Measurements from ENCODE around the gene CPVL.

The CPVL gene

DNA sequence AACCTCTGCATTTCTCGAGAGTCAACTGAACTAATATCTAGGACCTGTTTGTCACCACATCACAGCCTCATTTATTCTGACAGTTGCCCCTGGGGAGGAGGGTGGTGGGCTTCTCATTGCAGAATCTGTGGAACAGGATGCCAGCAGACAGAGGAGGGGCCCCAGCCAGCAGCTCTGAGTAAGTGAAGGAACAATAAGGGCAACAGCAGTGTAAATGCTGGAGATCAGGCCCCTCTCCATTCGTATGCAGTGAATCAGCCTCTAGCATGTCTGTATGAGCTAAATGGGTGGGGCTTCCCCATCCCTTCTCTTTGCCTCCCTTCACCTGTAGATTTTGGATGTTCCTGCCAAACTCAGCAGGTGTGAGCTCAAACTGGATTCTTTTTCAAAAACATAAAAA, 7.7 kb upstream of the CPVL start:
- DNase-seq: no peak

DNA sequence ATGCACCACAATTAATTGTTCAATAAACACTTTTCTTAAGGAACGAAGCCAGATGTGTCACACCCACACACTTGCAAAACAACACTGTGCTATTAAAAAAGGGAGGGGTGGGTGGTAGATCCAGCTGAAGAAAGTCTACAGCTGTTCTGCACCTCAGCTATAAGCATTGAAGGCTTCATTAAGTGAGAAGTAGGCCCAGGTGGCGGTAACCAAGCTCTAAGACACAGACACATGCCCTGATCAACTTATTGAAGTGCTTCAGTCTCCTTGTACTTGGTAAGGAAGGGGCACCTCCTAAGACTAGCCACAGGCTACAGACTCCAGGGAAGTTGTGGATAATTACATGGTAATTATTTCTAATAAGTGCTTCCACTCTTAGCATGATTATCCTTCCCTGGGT, 4.5 kb upstream of the CPVL start:
- no peak for DNase-seq

DNA sequence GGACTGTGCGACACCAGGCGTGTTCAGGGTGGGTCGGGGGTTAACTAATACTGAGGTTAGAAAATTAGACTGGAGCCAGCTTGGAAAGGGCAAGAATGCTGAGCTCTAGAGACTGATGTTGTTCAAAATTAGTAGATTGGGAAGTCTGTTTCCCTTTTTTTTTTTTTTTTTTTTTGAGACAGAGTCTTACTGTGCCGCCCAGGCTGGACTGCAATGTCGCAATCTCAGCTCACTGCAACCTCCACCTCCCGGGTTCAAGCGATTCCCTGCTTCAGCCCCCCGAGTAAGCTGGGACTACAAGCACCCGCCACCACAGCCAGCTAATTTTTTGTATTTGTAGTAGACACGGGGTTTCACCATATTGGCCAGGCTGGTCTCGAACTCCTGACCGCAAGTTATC, 2.7 kb upstream of the CPVL start:
- DNase-seq: no peak

DNA sequence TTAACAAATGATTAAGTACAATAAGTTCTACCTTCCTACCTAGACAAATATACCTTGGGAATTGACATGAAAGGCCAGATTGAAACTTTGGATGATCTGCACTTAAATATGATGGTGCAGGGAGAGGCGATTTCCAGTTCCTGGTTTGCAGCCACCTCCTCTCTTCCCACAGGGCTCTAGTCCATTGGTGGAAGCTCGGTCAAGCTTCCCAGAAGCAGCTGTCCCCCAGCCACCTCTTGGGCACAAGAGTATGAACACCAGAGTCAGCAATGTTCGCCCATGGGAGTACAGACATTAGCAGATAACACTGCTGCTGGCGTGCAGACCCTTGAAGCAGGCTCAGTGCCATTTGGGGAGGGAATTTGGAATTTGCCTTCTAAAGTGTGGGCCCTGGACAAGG, 1.5 kb upstream of the CPVL start:
- no peak for DNase-seq

DNA sequence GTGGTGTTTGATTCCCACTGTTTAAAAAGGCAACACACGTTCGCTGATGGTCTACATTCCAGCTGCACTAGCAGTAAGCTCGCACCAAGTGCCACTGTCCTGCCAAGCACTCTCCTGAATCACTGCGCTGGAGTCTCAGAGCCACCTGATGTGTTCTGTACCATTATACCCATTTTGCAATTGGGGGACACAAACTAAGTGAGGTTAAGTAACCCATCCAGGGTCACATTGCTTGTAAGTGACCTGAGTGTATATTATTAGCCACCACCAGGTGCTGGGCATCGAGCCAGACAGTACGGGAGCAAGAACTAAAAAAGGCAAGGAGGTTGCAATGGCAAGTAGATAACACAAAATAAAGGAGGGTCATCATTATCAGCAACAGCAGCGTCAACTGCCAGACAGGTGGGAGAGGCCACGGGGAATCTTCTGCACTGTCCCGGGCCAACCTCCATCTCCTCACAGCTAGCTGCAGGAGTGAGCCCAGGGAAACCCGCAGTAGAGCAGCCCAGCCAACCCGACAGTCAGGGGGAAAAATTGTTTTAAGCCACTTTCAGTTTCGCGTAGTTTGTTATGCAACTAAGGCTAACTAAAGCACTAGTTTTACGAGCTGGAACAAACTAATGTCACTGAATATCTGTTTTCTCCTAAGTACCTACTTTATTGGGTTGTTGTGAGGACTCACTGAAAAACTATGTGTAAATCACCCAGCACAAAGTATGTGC, 712 bp upstream of the CPVL start:
- DNase-seq: no peak

DNA sequence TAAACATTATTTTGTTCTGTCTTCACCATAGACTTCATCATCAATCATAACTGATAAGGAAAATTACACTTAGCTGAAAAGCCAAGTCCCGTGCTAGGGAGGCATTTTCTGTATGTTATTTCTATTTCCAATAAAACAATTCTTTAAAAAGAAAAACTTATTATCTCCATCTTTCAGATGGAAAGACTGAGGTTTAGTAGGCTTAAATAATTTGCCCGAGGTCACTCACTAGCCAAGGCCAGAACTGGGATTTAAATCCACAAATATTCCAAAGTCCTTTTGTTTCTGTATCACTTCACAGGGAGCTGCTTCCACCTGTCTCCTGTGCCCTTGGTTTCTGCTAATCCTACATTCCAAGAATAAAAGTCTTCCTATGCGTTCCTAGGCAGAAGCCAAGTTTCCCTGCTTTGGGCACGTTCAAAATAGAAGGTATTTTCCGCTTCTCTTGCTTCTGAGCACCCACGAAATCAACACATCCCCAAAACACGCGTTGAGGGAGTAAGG, 732 bp downstream of the CPVL start:
- no peak for DNase-seq

DNA sequence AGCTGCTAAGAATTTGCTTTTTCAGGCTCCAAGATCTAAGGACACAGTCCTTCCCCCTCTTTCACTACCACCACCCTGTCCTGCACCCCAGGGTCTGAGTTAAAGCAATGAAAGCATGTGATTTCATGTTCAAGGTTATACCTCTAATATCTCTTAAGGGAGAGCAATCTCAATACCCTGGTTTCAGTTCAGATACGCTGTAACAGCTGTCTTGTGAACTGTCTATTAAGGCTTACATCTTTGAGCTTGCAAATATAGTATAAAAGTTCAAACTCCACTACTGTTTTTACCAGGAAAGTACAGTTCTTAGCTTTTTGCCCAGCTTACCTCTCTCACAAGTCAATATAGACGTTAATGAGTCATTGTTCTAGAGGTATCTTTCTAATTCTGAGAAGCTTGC, 2.6 kb downstream of the CPVL start:
- no peak for DNase-seq

DNA sequence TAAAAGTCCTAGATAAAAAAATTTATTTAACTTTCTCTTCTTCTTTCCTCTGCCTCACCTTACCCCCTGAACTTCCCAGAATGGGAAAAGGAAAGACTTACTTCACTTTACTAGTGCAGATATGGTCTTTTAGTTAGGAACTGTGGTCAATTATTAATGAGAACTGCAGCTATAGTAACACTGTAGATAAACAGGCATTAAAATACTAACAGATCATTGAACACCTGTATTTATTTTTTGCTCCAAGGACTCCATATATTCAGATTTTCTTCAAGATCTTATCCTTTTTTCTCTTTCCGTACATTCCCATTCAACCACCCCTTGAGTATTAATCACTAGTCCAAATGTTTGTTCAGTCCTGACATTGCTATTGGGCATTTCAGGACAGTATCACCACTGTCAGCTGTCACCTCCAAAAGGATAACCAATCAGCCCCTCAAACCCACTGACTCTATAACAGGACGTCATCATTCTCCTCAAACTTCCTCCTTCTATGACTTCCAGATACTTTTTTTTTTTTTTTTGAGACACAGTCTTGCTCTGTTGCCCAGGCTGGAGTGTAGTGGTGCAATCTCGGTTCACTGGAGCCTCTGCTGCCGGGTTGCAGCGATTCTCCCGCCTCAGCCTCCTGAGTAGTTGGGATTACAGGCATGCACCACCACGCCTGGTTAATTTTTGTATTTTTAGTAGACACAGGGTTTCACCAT, 4.2 kb downstream of the CPVL start:
- DNase-seq: no peak

DNA sequence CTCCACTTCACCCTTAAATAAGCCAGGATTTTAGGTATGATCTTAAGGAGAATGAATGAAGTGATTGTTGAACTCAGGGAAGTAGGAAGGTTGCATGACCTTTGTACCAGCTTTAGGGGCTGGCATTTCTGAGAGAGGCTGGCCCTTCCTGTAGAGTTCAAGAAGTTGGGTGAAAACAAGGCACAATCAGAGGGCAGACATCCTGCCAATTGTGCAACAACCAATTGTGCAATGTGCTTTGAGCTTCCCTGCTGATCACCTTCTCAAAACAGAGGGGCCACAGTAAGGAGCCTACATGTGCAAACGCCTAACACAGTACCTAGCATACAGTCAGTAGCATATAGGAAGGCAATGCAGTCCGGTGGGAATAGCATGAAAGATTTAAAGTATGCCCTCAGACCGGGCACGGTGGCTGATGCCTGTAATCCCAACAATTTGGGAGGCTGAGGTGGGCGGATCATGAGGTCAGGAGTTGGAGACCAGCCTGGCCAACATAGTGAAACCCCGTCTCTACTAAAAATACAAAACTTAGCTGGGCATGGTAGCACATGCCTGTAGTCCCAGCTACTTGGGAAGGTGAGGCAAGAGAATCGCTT, 5.4 kb downstream of the CPVL start:
- DNase-seq: no peak

DNA sequence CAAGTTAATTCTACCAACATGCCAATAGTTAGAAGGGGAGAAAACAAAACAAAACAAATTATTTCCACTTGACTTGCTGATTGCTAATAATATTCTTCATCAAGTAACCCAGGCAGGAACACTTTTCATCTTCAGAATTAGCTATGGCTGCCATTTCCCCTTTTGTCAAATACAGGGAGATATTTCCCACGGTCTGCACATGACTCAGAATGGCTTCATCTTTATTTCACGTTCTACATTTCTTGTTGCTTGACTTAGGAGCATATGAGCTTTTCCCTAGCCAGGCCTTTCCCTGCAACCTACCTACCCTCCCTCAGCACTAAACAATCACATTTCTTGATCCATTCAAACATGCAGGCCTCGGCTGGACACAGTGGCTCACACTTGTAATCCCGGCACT, 6.5 kb downstream of the CPVL start:
- no peak for DNase-seq

DNA sequence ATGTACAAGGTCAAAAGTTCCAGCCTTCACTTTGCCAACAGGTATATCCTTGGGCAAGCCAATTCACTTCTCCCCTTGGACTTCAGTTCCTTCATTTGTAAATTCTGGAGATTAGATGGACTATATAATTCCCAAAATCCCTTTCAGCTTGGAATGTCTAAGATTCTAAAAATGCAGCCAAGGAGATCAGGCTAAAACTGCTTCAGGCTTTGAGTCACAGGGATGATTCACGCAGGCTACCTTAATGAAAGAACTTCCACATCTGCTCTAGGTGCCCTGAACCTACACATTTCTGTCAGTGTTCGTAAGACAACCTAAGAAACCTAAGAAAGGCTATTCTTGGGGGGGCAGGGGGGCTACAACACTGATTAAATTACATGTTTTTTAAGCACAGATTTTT, 7.1 kb downstream of the CPVL start:
- no peak for DNase-seq

DNA sequence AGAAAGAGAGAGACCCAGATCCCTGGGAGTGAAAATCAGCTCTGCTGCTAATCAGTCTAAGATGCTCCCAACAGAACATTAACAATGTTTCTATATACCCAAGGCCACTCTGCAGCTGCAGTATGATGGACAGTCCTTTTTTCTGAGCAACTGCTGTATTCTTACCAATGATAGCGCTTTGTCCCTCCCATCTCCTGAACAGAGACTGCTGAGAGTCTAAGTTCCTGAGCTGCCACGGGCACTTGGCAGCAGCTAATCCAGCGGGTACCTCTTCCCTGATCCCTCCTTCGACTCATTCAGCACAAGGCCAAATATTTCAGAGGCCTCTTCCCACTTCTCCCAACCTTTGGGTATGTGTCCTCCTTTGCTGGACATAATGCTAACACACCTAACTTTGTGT, 7.7 kb downstream of the CPVL start:
- DNase-seq: no peak

DNA sequence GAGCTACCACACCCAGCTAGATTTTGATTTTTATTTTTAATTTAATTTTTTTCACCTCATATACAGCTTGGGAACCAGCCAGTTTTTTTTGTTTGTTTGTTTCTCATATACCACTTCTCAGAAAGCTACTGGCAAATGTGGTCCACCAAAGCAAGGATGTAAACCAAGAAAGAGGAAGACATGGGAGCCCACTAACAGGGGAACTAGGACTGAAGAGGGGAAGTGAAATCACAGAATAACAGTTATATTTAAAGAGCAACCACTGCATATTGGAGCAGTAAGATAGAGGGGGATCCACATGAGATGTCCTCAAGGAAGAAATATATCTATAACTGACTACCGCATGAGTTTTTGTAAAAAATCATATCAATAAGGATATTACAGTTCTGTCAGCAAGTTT, 10.5 kb downstream of the CPVL start:
- DNase-seq: no peak

DNA sequence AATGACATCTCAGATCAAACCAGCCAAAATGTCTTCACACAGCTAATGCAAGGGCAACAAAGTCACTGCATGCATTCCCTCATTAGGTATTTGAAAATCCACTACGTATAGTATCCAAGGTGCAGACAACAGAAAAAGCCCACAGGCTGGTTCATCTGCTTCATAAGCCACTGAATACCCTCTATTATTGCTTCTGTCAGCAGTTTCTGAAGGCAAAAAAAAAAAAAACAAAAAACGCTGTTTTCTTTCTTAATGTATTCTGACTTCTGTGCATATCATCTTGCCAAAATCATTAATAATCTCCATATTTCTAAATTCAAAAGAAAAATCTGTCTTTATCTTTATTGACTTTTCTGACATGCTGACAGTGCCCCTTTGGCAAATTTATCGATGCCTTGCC, 13.4 kb downstream of the CPVL start:
- DNase-seq: no peak

DNA sequence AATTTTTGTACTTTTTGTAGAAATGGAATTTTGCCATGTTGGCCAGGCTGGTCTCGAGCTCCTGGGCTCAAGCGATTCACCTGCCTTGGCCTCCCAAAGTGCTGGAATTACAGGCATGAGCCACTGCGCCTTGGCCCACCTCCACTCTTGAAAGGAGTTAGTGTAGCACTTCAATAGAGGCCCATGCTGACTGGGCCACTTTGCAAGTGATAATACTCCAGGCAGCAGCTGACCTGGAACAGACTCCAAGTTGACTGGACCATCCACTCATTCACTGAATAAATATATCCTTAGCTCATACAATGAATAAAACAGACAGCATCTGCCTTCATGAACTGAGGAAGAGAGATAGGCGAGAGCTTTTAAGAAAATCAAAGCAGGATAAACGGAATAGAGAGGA, 14.7 kb downstream of the CPVL start:
- DNase-seq: no peak

DNA sequence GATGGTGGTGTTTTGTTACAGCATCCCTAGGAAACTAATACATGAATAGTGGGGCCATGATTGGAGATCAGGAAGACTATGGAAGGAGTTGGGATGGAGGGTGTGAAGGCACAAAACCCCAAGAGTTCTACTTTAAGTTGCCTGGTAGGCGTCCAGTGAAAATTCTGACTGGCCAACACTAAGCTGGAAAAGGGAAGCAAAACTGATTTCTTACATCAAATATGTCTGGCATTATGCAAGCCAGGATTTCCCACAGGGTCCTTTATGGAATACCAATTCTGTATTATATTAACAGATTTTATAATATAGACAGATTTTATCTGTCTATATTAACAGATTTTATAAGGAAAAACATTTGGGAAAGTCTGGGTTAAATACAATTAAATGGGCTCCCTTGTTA, 16.2 kb downstream of the CPVL start:
- DNase-seq: no peak

DNA sequence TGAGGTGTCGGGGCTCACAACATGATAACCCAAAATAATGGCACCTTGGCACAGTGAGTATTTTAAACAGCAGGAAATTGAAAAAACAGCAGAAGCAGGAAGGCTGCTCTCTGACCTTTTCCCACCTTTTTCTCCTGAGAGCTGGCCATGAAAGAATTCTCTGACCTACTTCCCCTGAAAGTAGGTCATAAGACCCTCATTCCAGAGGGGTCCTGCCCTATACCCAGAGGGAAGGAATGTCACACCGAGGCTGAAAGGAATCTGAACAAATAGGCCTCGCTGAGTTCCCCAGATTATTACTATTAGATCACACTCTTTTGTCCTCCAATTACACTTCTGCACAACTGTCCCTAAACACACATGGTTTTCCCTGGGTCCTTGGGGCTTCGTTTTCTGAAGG, 18.8 kb downstream of the CPVL start:
- no peak for DNase-seq

DNA sequence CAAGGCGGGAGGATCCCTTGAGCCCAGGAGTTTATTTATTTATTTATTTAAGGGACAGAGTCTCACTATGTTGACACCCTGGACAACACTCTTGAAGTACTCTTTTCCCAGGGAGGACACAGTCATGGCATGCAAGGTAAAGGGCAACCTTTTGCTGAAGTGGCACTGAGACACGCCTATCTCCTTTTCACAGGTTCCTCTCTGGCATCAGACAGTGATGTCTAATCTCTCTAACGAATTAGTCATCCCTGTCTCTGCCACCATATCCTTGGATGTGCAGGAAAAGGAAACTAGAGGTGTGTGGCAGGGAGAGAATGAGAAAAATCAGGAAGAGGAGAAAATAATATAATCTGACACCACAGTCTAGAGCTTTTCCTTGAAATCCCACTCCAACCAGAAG, 19.5 kb downstream of the CPVL start:
- no peak for DNase-seq

DNA sequence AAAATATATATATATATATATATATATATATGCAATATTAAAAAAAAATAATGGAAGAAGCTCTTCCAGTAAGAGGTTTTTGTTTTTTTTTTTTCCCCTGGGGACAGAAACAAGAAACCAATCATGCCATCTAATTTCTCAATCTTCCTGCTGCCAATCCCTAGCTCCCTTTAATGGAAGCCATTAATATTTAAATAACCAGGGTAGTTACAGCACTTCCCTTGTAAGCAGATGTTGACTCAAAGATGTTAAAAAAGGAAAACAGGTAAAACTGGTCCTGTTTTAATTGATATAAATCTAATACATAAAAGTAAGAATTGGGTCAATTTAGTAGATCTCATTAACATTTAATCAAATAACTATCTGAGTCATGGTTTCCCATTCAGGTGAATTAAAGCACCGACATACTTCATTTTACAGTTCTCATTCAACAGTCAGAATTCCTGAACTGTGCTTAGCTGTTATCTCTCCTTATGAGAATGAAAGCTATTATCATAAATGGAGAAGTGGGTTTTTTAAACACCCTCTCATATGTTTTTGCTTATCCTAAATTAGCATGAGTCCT, 22.6 kb downstream of the CPVL start:
- no peak for DNase-seq

DNA sequence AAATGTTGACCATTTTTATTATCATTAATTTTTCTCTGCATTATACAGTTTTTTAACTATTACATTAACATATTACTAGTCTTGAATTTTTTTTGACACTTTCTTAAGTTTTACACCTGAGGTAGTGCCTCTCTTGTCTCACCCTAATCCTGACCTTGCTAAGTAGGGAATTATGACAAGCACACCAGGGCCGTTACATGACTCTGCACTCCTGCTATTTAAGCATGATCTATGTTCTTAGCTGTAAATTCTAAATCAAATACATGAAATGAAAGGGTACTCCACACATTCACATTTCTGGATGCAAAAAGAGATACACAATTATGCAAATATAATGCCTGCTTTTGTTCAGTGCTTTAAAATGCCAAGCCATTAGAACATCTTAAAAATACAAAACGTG, 23.6 kb downstream of the CPVL start:
- DNase-seq: no peak

DNA sequence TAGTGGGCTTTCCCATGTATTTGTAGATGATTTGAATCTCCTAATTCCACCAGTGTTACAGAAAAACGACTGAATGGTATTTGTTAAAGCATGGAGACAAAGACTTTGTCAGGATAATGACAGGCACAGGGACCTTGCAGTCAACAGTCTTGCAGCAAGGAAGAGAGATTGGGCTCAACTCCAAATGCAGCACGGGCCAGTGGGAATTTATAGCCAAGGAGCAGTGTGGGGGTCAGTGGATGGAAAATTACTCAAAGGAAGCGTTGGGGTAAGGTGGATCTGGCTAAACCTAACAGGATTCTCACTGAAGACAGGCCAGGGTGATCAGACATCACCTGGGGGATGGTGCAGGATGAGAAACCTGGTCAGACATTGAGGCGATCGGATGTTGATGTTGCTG, 24.3 kb downstream of the CPVL start:
- no peak for DNase-seq

DNA sequence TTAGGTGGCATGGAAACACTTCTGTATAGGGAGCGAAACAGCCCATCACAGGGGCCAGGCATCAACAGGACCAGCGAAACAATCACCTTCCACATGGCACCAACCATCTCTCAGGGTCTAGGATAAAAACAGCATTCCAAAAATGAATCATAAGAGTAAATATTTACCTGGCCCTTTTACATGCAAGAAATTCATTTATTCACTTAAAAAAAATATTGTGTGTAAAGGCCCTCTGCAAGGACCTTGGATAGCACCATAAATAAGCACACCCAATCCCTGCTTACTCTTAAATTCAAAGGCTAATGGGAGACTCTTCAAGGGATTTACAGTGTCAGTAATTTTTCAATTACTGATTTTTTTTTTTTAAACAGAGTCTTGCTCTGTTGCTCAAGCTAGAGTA, 25.4 kb downstream of the CPVL start:
- no peak for DNase-seq

DNA sequence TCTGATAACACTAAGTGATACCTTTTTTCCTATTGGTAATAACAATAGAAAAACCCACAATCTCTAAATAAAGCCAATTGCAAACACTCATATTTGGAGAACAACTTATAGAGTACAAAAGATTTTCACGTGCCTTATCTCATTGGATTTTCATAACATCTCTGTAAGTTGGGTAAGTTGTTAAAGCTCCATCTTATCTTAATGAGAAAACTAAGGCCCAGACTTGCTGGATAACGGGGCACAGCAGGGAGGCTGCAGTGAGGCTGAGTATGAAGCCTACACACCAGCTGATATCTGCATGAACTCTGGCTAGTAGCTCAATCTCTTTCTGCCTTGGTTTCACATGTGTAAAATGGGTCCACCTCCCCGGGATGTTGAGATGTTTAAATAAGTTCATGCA, 26.8 kb downstream of the CPVL start:
- DNase-seq: no peak

Data from activated naive CD4-positive, alpha-beta T cell treated with Interleukin-2 at 50 U/mL for 16 hours (primary cell).